ENCODE data around the gene UBE2D4.
"Not testable (repeated sequence)": the region's sequence is repeated elsewhere in the genome, so short reads cannot be mapped to it uniquely, and the experiment has no call there.

The UBE2D4 gene

DNA sequence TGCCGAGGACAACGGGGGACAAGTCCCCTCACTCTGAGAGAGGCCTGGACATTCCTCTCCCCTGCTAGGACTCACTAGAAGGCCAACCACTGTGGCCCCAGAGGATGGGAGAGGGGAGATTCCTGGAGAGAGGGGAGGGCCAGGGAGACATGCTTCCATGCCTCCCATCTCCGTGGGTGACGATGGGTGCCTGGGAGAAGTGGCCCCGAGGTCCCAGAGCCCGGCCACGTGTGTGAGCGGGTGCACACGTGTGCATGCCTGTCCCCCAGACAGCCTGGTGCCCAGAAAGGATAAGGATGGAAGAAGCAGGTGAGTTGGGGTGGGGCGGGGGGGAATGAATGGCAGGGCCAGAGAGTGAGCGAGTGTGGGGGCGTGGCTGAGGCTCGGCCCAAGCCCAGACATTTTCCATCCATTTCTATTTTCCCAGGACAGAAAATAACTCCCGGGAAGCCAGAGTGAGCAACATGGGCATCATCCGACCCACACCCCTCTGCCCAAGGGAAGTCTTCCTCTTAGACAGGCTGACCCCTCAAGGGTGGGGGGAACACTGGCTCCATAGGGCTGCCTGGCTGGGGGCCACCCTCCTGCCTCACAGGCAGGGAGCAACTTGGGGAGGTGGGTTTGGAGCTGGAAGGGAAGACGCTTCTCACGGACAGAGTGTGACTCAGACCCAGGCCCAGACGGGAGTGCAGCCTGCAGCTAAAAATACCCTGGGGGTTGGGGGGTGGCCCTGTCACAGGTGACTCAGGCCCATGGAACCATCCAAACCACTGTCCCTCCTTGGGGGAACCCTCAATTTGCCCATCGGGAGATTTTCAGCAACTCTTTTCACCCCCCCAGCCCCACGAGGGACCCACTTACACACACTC is 42.2 kb downstream of the UBE2D4 start:
- not testable (repeated sequence) for DNase-seq (ENCODE audit: low read depth in 2 of 2)

- not testable (repeated sequence) for DNase-seq (ENCODE audit: low read depth in 2 of 2)
Measured at GRCh38 chr7:43969586-43969985, 43.4 kb downstream of the UBE2D4 start.

- DNase-seq (ENCODE audit: low read depth in 2 of 2), result not testable (repeated sequence)
Measured at GRCh38 chr7:43970698-43971097, 44.5 kb downstream of the UBE2D4 start.

DNA sequence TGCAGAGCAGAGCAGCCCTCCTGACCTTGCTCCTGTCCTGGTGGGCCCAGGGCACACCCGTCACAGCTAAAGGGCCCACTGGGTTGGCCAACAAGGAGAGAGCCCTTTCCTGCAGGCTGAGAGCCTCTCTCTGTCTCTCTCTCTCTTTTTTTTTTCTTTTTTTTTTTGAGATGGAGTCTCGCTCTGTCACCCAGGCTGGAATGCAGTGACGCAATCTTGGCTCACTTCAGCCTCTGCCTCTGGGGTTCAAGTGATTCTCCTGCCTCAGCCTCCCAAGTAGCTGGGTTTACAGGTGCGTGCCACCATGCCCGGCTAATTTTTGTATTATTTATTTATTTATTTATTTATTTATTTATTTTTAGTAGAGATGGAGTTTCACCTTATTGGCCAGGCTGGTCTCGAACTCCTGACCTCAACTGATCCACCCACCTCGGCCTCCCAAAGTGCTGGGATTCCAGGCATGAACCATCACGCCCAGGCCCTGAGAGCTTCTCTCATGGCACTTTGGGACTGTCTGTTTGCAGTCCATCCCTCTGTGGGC is 47.9 kb downstream of the UBE2D4 start:
- not testable (repeated sequence) for DNase-seq (ENCODE audit: low read depth in 2 of 2)

DNA sequence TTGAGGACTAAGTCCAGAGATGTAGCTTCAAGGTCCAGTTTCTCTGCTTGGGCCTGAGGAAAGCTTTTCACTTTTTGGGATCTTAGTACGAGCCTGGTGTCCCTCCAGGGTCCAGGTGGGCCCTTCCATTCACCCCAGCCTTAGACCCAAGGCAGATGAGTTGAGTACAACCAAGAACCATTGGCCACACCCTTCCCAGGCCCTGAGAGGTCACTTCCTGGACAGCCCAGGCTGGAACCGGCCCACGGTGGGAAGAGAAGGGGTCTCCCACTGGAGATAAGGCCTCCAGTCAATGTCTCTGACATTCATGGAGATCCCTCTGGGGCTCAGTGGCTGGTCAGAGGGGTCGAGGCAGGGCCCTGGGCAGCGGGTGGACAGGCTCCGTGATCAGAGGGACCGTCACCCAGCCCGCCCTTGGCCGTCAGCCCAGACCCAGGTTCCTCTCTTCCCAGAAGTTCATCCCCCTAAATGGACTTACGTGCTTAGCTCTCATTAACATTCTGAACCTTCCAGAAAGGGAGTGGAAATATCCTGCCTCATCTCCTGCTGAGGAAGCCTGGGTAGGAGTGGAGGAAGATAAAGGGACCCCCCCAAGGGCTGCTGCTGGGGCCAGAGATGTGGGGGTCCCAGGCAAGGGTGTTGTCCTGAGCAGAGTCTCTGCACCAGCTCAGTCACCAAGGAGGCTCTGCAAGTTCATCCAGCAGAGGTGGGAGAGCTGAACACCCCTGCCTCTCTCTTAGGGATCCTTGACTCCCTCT is 48.7 kb downstream of the UBE2D4 start:
- not testable (repeated sequence) for DNase-seq (ENCODE audit: low read depth in 2 of 2)

GRCh38 chr7:43977525-43977924 is 51.3 kb downstream of the UBE2D4 start:
- no peak for DNase-seq (ENCODE audit: low read depth in 2 of 2)

DNA sequence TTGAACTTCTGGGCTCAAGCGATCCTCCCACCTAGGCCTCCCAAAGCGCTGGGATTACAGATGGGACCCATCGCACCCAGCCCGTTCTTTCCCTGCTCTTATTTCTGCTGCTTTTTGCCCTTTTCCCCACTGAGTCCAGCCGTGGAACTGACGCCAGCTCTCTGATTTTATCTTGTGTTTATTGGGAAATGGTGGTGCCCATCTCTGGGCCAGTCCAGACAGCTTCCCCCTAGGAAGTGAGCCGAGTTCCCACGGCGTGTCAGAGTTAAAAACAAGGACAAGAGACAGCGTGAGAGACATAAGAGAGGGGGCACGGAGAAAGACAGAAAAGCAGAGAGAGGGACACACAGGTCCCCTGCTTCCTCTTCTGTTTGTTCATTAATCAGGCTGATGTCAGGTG is 51.9 kb downstream of the UBE2D4 start:
- not testable (repeated sequence) for DNase-seq (ENCODE audit: low read depth in 2 of 2)

DNA sequence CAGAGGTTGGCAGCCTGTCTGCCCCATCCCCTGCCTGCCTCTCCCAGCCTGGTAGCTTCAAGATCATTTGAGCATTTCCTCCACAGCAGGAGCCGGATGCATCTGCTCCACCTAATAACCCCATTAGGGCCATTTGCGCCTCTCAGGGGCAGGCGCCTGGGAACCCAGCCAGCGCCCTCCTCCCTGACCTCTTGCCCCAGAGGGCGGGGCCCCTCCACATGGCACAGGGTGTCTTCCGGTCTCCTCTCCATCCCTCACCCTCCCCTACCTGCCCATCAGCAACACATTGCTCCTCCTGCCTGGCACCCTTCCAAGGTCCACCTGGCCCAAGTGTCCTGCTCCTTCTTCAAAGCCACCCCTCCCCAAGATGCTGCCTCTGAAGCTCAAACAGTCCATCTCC is 56.6 kb downstream of the UBE2D4 start:
- DNase-seq (ENCODE audit: low read depth in 2 of 2), result not testable (repeated sequence)

DNA sequence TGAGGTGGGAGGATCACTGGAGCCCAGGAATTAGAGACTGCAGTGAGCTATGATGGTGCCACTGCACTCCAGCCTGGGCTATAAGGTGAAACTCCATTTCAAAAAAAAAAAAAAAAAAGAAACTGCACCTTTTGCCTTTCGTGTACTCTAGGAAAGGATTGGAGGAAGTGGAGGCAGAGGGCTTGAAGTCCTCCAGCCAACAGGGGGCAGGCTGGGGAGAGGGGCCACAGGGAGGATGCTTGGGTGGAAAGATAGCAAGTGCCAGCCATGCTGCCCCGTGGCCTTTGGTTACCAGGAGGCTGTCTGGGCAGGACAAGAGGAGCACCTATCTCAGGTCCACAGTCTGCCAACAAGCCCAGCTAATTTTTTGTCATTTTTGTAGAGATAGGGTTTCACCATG is 57.5 kb downstream of the UBE2D4 start:
- not testable (repeated sequence) for DNase-seq (ENCODE audit: low read depth in 2 of 2)

- peak; percentile 12 to 15 for DNase-seq (ENCODE audit: low read depth in 2 of 2)
Measured at GRCh38 chr7:43985904-43986864, 59.9 kb downstream of the UBE2D4 start.

DNA sequence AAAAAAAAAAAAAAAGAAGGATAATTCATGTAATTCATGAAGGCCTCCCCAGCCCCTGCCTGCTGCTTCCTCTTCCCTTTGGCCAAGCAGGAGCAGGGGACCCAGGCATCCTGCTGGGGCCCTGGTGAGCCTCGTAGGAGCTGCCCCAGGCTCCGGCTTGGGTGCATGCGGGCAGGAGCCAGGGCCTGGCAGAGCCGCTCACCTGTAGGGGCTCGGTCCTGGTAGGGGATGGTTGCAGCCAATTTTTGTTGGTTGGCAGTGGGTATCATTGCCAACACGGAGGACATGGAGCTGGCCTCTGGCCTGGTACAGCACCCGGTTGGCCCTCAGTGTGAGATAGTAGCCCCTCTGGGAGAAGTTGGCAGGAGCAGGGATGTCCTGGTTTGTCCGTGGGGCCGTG is 61.2 kb downstream of the UBE2D4 start:
- not testable (repeated sequence) for DNase-seq (ENCODE audit: low read depth in 2 of 2)

GRCh38 chr7:43990011-43990585 is 63.9 kb downstream of the UBE2D4 start:
- not testable (repeated sequence) for DNase-seq (ENCODE audit: low read depth in 2 of 2)

- DNase-seq (ENCODE audit: low read depth in 2 of 2), result not testable (repeated sequence)
Measured at GRCh38 chr7:43990829-43991228, 64.6 kb downstream of the UBE2D4 start.

DNA sequence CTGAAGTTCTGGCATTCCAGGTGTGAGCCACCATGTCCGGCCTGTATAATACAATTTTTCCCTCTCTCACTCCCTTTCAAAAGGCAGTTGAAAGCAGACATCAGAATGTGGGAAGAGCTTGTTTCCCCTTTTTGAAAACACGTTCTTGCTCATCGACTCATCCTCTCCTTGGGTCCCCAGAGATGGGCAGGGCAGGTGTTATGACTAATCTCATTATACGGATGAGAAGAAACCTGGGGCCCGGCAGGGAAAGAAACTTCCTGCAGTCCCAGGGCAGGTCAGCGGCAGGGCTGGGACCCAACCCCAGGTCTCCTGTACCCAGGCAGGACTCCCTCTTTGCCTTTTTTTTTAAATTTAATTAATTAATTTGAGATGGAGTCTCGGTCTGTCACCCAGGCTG is 66.7 kb downstream of the UBE2D4 start:
- DNase-seq (ENCODE audit: low read depth in 2 of 2), result peak; percentile 6 to 8

DNA sequence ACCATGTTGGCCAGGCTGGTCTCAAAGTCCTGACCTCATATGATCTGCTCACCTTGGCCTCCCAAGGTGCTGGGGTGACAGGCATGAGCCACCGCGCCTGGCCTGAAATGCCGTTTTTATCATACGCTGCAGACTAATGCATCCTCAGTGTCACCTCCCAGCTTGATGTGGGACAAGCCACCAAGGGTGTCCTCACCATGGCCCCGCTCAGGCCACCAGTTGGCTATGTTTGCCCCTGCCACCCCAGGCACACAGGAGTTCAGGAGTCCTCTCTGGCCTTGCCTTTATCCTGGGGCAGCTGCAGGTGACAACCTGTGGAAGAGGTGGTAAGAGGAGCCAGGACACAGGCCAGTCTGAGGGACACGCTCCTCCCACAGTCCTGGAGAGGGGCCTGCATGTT is 68.4 kb downstream of the UBE2D4 start:
- DNase-seq (ENCODE audit: low read depth in 2 of 2), result not testable (repeated sequence)

DNA sequence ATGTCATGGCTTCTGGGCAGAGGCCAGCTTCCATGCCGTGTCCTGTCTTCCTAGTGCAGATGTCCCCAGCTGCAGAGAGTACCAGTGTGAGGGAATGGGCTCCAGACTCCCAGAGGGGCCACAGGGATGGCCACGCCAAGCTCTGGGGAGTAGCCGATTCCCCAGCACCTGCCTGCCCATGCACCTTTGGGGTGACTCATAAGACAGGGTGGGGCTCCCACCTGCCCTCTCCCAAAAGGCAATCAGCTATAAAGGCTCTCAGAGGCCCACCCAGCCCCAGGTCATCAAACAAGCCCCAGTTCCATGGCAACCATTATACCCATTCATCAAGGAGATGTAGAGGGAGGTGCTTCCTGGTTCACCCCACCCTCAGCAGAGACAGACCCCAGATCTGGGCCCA is 71.3 kb downstream of the UBE2D4 start, which contains the start of gene SPDYE1:
TSS of gene SPDYE1 (plus strand) at position 366 of the 400 bp plus-strand sequence. CDS start 2,053 bp downstream, outside the sequence.
- DNase-seq (ENCODE audit: low read depth in 2 of 2), result not testable (repeated sequence)
